Stomach (tissue), 9 donors: ENCODE data around the gene SUCLG2. TPM values are rescaled to one million over a fixed set of nuclear protein-coding genes. Genes with fewer than 3 reads are reported as not detected.

Source experiments
- DNase-seq, 2 donors: peaks; one replicate each; pipeline versions ENCODE4 v3.0.0 to v3.0.0-alpha.2; 2013 to 2019
- H3K27ac ChIP-seq, 5 donors: fragments of 200-600 bp in 4 of 5; sonication (generic) in 4 of 5; one replicate each; pipeline ENCODE4 v1.5.1; 2013 to 2019; ENCODE audit warnings: mild to moderate bottlenecking in 1 of 5, moderate library complexity in 1 of 5
- H3K27me3 ChIP-seq, 3 donors: fragments of 200-600 bp; sonication (generic); one replicate each; pipeline ENCODE4 v1.5.1; 2017 to 2019; ENCODE audit warnings: mixed run types in 1 of 3
- H3K36me3 ChIP-seq, 4 donors: fragments of 200-600 bp; sonication (generic); 1 replicate in 3 of 4; 2 replicates in 1 of 4; pipeline ENCODE4 v1.5.1; 2016 to 2019
- H3K4me1 ChIP-seq, 4 donors: fragments of 200-600 bp; sonication (generic); one replicate each; pipeline ENCODE4 v1.5.1; 2016 to 2019
- H3K4me3 ChIP-seq, 4 donors: fragments of 200-600 bp; sonication (generic) in 3 of 4; one replicate each; pipeline ENCODE4 v1.5.1; 2016 to 2019; ENCODE audit warnings: mild to moderate bottlenecking in 1 of 4
- H3K9me3 ChIP-seq, 4 donors: fragments of 200-600 bp; sonication (generic); one replicate each; pipeline ENCODE4 v1.5.1; 2016 to 2019
- EP300 ChIP-seq: sonication (generic); formaldehyde crosslinking; IDR thresholded peaks from one replicate; pipeline ENCODE4 v1.6.1; 2017; ENCODE audit warnings: antibody characterized with exemption
- POLR2A ChIP-seq, 4 donors: fragments of 450-650 bp; IDR thresholded peaks; one replicate each; pipeline ENCODE4 v1.6.1; 2016; ENCODE audit warnings: antibody characterized with exemption in 4 of 4, control low read depth in 2 of 4, mild to moderate bottlenecking in 1 of 4, moderate library complexity in 1 of 4
- POLR2AphosphoS5 ChIP-seq, 3 donors: sonication (generic); formaldehyde crosslinking; IDR thresholded peaks; one replicate each; pipeline ENCODE4 v1.6.1; 2016; ENCODE audit warnings: antibody characterized with exemption in 3 of 3
- WGBS, 5 donors: extraction: QIAGEN DNeasy Blood & Tissue Kit in 3 of 5; methylation state at CpG; one replicate each; pipeline versions ENCODE4 v1.1.5 to v1.1.7; 2013 to 2018; 5-methylcytosine and 5-hydroxymethylcytosine counted together
- intact Hi-C: fragments of 100-400 bp; cut with DNase I; formaldehyde crosslinking; loops from one replicate; pipeline ENCODE4 v1.15.1; 2023; ENCODE audit warnings: low total_unique reads
- polyA plus RNA-seq, 3 donors: library from polyadenylated mRNA; stranded (reverse); fragments of 200-250 nt; gene quantifications; one replicate each; pipeline ENCODE4 v1.2.3, GENCODE V29; 2013
- total RNA-seq, 5 donors: library from RNA; depleted of rRNA; stranded (reverse); fragments of >200 nt; gene quantifications; one replicate each; pipeline versions ENCODE4 v1.1.0 to v1.2.3, GENCODE V29; 2014 to 2016
- TF ChIP-seq, protein P1 (sequence below), 7 experiments: fragments of 450-650 bp in 4 of 7; fragments of 200-600 bp in 3 of 7; sonication (generic) in 3 of 7; IDR thresholded peaks; one replicate each; pipeline ENCODE4 v1.5.1; 2016 to 2019; ENCODE audit warnings: antibody characterized with exemption in 7 of 7, control low read depth in 2 of 7, mild to moderate bottlenecking in 1 of 7
- donor health status: healthy with polysubstance abuse.
- donor health status: Bipolar disorder and iron deficiency.
- donor health status: healthy.

SUCLG2 gene
- total and polyA plus RNA-seq, 8 donors = 30.9 to 174 (median 74.9) TPM

DNA sequence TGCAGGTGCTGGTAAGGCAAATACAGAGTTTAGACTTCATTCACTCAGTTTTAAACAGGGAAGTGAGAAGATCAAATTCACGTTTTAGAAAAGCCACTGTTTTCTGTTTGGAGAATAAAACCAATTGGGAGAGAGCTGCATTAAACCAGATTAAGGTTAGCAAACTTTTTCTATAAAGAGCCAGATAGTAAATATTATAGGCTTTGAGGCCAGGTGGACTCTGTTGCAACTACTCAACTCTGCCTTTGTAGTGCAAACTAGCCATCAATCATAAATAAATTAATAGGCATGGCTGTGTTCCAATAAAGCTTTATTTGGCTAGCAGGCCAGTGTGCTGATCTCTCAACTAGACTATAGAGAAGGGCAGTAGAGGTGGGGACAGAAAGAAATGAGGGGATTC, 33.5 kb downstream of the SUCLG2 start:
- DNase-seq = no peak

DNA sequence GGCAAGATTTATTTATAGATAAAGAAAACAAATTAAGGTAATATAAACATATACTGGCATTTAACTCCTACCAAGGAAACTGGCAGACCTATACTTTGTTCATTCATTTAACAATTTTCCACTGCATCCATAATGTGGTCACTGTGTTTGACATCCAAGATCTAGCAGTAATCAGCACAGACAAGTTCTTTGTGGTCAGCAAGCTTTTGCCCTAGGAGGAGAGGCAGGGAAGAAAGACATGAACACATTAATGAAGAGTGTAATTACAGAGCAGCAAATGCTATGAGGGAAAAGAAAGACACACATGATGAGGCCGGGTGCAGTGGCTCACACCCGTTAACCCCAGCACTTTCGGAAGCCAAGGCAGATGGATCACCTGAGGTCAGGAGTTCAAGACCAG, 34.4 kb downstream of the SUCLG2 start:
- Histone ChIP-seq H3K36me3 (peaks cover 0 to 37% (median 24%) of the 10 kb centered on the region in 4 donors), H3K27ac (no peak overlapping the region), H3K4me1 (peaks cover 0 to 19% (median 2%) of the 10 kb centered on the region in 4 donors), H3K27me3 (no peaks in the 10 kb centered on the region), H3K4me3 (no peak overlapping the region), H3K9me3 (no peaks in the 10 kb centered on the region)
- TF ChIP-seq EP300 = no peak
- TF ChIP-seq, protein P1, sequence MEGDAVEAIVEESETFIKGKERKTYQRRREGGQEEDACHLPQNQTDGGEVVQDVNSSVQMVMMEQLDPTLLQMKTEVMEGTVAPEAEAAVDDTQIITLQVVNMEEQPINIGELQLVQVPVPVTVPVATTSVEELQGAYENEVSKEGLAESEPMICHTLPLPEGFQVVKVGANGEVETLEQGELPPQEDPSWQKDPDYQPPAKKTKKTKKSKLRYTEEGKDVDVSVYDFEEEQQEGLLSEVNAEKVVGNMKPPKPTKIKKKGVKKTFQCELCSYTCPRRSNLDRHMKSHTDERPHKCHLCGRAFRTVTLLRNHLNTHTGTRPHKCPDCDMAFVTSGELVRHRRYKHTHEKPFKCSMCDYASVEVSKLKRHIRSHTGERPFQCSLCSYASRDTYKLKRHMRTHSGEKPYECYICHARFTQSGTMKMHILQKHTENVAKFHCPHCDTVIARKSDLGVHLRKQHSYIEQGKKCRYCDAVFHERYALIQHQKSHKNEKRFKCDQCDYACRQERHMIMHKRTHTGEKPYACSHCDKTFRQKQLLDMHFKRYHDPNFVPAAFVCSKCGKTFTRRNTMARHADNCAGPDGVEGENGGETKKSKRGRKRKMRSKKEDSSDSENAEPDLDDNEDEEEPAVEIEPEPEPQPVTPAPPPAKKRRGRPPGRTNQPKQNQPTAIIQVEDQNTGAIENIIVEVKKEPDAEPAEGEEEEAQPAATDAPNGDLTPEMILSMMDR (IDR thresholded peaks at IDR 0.05) = no peak
- TF ChIP-seq POLR2AphosphoS5 (IDR thresholded peaks at IDR 0.05) = no peak
- no peak for TF ChIP-seq POLR2A (IDR thresholded peaks at IDR 0.05)
- WGBS, 5 donors = 84 to 96% (median 89%) methylated on average over 2 to 3 of the region's 3 CpGs
- no peak for DNase-seq
- intact Hi-C loops = no loop called here

More for the DNA sequence above, 33.5 kb downstream of the SUCLG2 start:
- no peak for TF ChIP-seq EP300
- intact Hi-C loops = no loop called here
- Histone ChIP-seq H3K27me3 (no peaks in the 10 kb centered on the region), H3K4me3 (no peak overlapping the region), H3K4me1 (peaks cover 0 to 23% (median 2%) of the 10 kb centered on the region in 4 donors), H3K27ac (no peak overlapping the region), H3K9me3 (no peaks in the 10 kb centered on the region), H3K36me3 (peaks cover 0 to 37% (median 24%) of the 10 kb centered on the region in 4 donors)
- 13 to 21% (median 15%) methylated on average over 1 of the region's 1 CpG for WGBS, 5 donors

DNA sequence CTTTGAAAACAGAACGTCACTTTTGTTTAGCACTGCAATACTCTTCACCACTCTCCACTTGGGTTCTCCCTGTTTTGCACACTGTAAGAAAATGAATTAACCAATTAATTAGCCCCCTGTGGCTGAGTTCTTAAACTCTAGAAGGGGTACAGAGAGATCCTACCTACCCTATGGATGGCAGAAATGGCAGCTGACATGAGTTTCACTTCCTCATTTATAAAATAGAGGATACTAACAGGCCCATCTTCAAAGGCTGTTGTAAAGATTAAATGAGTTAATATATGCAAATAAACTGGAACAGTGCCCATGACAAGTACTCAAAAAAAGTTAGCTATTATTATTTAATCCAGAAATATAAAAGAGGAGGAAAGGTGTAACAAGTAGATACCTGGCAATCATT, 36.9 kb downstream of the SUCLG2 start:
- H3K27me3 ChIP-seq = no peaks in the 10 kb centered on the region
- 88 to 100% (median 96%) methylated on average over 1 of the region's 1 CpG for WGBS, 5 donors
- no peak overlapping the region for H3K4me3 ChIP-seq
- TF ChIP-seq POLR2AphosphoS5 (IDR thresholded peaks at IDR 0.05) = no peak
- TF ChIP-seq, protein P1 (IDR thresholded peaks at IDR 0.05) = no peak
- no peak for TF ChIP-seq EP300
- TF ChIP-seq POLR2A (IDR thresholded peaks at IDR 0.05) = no peak
- DNase-seq = no peak
- H3K4me1 ChIP-seq = peaks cover 0 to 18% (median 2%) of the 10 kb centered on the region in 4 donors
- H3K27ac ChIP-seq = no peak overlapping the region
- H3K36me3 ChIP-seq = peaks cover 0 to 27% (median 15%) of the 10 kb centered on the region in 4 donors
- no peaks in the 10 kb centered on the region for H3K9me3 ChIP-seq
- intact Hi-C loops = no loop called here

DNA sequence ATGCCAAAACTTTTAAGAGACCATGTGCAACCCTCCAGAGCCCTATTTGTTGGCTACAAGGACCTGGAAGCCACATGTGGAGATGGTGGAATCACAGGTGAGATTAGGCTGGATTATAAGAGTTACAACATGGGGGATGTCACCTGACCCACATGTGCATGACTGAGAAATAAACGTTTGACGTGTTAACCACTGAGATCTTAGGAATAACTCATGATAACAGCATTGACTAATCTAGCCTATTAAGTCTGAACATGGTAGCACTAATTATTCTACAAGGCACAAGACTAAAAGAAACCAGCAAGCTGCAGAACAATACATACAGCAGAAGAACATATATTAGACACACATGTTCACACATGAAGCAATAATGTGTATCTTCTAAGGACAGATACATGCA, 38.4 kb downstream of the SUCLG2 start:
- H3K4me1 ChIP-seq = peaks cover 0 to 24% (median 2%) of the 10 kb centered on the region in 4 donors
- no peak overlapping the region for H3K27ac ChIP-seq
- no peak overlapping the region for H3K4me3 ChIP-seq
- intact Hi-C loops = no loop called here
- no peak for TF ChIP-seq POLR2A (IDR thresholded peaks at IDR 0.05)
- TF ChIP-seq POLR2AphosphoS5 (IDR thresholded peaks at IDR 0.05) = no peak
- no peak for TF ChIP-seq EP300
- TF ChIP-seq, protein P1 (IDR thresholded peaks at IDR 0.05) = no peak
- H3K27me3 ChIP-seq = no peaks in the 10 kb centered on the region
- WGBS, 5 donors = 79 to 90% (median 80%) methylated on average over 2 of the region's 2 CpGs
- no peaks in the 10 kb centered on the region for H3K9me3 ChIP-seq
- no peak for DNase-seq
- H3K36me3 ChIP-seq = peaks cover 0 to 27% (median 15%) of the 10 kb centered on the region in 4 donors

DNA sequence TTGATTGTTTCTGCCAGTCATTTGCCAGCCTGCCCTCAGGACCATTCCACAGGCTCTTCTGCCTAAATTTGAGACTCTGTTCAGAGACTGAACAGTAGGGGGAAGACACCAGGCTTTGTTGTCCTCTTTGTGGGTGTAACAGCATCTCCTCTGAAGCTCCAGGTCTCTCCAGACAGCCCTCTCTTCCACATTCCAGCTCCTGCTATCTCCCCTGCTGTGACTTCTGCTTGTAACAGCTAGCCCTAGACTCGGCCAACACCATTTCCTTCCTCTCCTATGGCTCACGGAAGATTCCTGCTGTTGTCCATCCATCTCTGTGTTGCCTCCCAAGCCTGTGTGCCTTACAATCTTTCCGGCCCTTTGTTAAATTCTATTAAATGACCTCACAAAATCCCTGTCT, 40.2 kb downstream of the SUCLG2 start:
- no peak for DNase-seq
- Histone ChIP-seq H3K27ac (no peak overlapping the region), H3K36me3 (peaks cover 0 to 25% (median 13%) of the 10 kb centered on the region in 4 donors), H3K9me3 (no peaks in the 10 kb centered on the region), H3K4me3 (no peak overlapping the region), H3K27me3 (no peaks in the 10 kb centered on the region), H3K4me1 (peaks cover 0 to 9% (median 3%) of the 10 kb centered on the region in 4 donors)
- TF ChIP-seq EP300 (no peak), POLR2A (IDR thresholded peaks at IDR 0.05) (no peak), POLR2AphosphoS5 (IDR thresholded peaks at IDR 0.05) (no peak)
- TF ChIP-seq, protein P1 (IDR thresholded peaks at IDR 0.05) = no peak
- intact Hi-C loops = no loop called here
- 81 to 94% (median 91%) methylated on average over 3 of the region's 3 CpGs for WGBS, 5 donors
